ENCODE data around the gene PNMA6A.
"Not testable (repeated sequence)": the region's sequence is repeated elsewhere in the genome, so short reads cannot be mapped to it uniquely, and the experiment has no call there.

PNMA6A gene

DNA sequence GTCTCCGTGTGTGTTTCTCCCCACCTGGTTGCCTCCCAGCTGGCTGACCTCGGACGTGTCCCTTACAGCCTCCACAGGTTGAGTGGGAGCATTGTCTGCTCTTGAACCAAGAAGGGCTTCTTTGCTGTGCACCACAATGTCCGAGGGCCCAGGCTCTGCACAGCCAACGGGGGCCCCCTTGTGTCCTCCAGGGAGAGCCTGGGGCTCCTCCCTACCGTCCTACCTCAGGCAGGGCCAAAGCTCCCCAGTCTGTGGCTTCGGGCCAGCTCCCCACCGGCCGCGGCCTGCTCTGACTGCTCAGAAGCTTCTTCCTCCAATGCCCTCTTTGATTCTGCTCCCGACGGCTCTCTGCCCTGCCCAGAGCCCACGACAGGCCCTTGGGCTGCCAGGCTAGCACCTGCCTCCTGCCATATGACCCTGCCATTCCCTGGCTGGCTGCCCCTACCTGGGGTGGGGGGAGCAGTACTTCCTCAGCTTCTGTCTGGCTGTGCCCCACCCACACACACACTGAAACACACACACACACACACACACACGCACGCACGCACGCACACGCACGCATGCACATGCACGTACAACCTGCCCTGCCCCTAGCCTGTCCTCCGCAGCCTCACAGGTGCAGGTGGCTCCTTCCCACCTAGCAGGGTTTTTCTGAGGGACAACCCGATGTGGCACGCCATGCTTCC is 11.1 kb downstream of the PNMA6A start:
- H3K4me1 ChIP-seq (ENCODE audit: control insufficient read depth in 2 of 2, insufficient read depth in 1 of 2, low read depth in 1 of 2, low read length in 2 of 2); H3K9me3 ChIP-seq (replicated peaks in 1 of 2; ENCODE audit: control insufficient read depth in 2 of 2, insufficient read depth in 1 of 2, low read depth in 1 of 2, low read length in 2 of 2): not testable (repeated sequence)

GRCh38 chrX:153102418-153102817 is 30.2 kb downstream of the PNMA6A start:
- H3K27me3 ChIP-seq (ENCODE audit: control insufficient read depth in 3 of 3, insufficient read depth in 3 of 3, low read depth in 1 of 3, low read length in 3 of 3) = no peaks in the 10 kb centered on the region
- H3K27ac ChIP-seq (replicated peaks; ENCODE audit: low read length) = no peak overlapping the region
- no CpG with 5 or more reads among the region's 3 CpGs for WGBS, 2 donors (ENCODE audit: extremely low coverage in 2 of 2, insufficient read length in 2 of 2, insufficient replicate concordance in 1 of 2)
- H3K9me3 ChIP-seq (replicated peaks in 1 of 2; ENCODE audit: control insufficient read depth in 2 of 2, insufficient read depth in 1 of 2, low read depth in 1 of 2, low read length in 2 of 2) = peaks cover 0 to 2% of the 10 kb centered on the region in 2 donors
- no peak overlapping the region for H3K23ac ChIP-seq (ENCODE audit: low read depth, low read length, poor library complexity)
- no peak overlapping the region for H3K4me3 ChIP-seq (ENCODE audit: low read length in 2 of 2)
- no peak overlapping the region for H4K91ac ChIP-seq (ENCODE audit: low read depth, low read length, poor library complexity)
- no peaks in the 10 kb centered on the region for H3K4me1 ChIP-seq (ENCODE audit: control insufficient read depth in 2 of 2, insufficient read depth in 1 of 2, low read depth in 1 of 2, low read length in 2 of 2)
- H2BK120ac ChIP-seq (ENCODE audit: low read depth, low read length) = no peak overlapping the region
- no peak overlapping the region for H3K4me2 ChIP-seq (ENCODE audit: insufficient read depth, low read length, poor library complexity, severe bottlenecking)
- H2BK15ac ChIP-seq (ENCODE audit: low read length) = no peak overlapping the region
- no peak overlapping the region for H2BK12ac ChIP-seq (ENCODE audit: low read length)
- no peaks in the 10 kb centered on the region for H3K36me3 ChIP-seq (replicated peaks in 1 of 2; ENCODE audit: control insufficient read depth in 2 of 2, insufficient read depth in 2 of 2, low read length in 2 of 2)
- H2AFZ ChIP-seq (ENCODE audit: low read length) = no peak overlapping the region
- no peak overlapping the region for H2AK5ac ChIP-seq (ENCODE audit: low read depth, low read length)
- no peak overlapping the region for H3K9ac ChIP-seq (ENCODE audit: low read depth, low read length, poor library complexity)
- H4K8ac ChIP-seq (ENCODE audit: low read depth, low read length) = no peak overlapping the region
- H3K14ac ChIP-seq (ENCODE audit: low read length) = no peak overlapping the region
- no peak overlapping the region for H3K18ac ChIP-seq (ENCODE audit: low read length)
- no peaks in the 10 kb centered on the region for H3K79me1 ChIP-seq (ENCODE audit: low read depth, low read length)
- H3K4ac ChIP-seq (ENCODE audit: low read length) = no peak overlapping the region
- H2BK5ac ChIP-seq (ENCODE audit: low read length) = no peak overlapping the region
- DNase-seq (ENCODE audit: low spot score) = no peak

More for the DNA sequence above, 11.1 kb downstream of the PNMA6A start:
- not testable (repeated sequence) for H2BK15ac ChIP-seq (ENCODE audit: low read length); H2AFZ ChIP-seq (ENCODE audit: low read length); H3K9ac ChIP-seq (ENCODE audit: low read depth, low read length, poor library complexity); H3K4ac ChIP-seq (ENCODE audit: low read length); H3K4me3 ChIP-seq (ENCODE audit: low read length in 2 of 2); H2BK12ac ChIP-seq (ENCODE audit: low read length); H3K14ac ChIP-seq (ENCODE audit: low read length); H3K18ac ChIP-seq (ENCODE audit: low read length); H4K8ac ChIP-seq (ENCODE audit: low read depth, low read length); H4K91ac ChIP-seq (ENCODE audit: low read depth, low read length, poor library complexity); H2BK5ac ChIP-seq (ENCODE audit: low read length); DNase-seq (ENCODE audit: low spot score); H3K79me1 ChIP-seq (ENCODE audit: low read depth, low read length); H3K27ac ChIP-seq (replicated peaks; ENCODE audit: low read length); H2AK5ac ChIP-seq (ENCODE audit: low read depth, low read length); H3K36me3 ChIP-seq (replicated peaks in 1 of 2; ENCODE audit: control insufficient read depth in 2 of 2, insufficient read depth in 2 of 2, low read length in 2 of 2); H2BK120ac ChIP-seq (ENCODE audit: low read depth, low read length); H3K4me2 ChIP-seq (ENCODE audit: insufficient read depth, low read length, poor library complexity, severe bottlenecking); H3K23ac ChIP-seq (ENCODE audit: low read depth, low read length, poor library complexity)
- H3K27me3 ChIP-seq (ENCODE audit: control insufficient read depth in 3 of 3, insufficient read depth in 3 of 3, low read depth in 1 of 3, low read length in 3 of 3) = peaks cover 0 to 21% (median 0%) of the 10 kb centered on the region in 3 experiments
- no CpG with 5 or more reads among the region's 23 CpGs for WGBS, 2 donors (ENCODE audit: extremely low coverage in 2 of 2, insufficient read length in 2 of 2, insufficient replicate concordance in 1 of 2)

- not testable (repeated sequence) for H3K4me2 ChIP-seq (ENCODE audit: insufficient read depth, low read length, poor library complexity, severe bottlenecking); H2BK12ac ChIP-seq (ENCODE audit: low read length); H3K79me1 ChIP-seq (ENCODE audit: low read depth, low read length); H4K91ac ChIP-seq (ENCODE audit: low read depth, low read length, poor library complexity); H3K36me3 ChIP-seq (replicated peaks in 1 of 2; ENCODE audit: control insufficient read depth in 2 of 2, insufficient read depth in 2 of 2, low read length in 2 of 2); H3K27ac ChIP-seq (replicated peaks; ENCODE audit: low read length); H3K9ac ChIP-seq (ENCODE audit: low read depth, low read length, poor library complexity); H2BK120ac ChIP-seq (ENCODE audit: low read depth, low read length); H2AFZ ChIP-seq (ENCODE audit: low read length); H3K14ac ChIP-seq (ENCODE audit: low read length); H3K9me3 ChIP-seq (replicated peaks in 1 of 2; ENCODE audit: control insufficient read depth in 2 of 2, insufficient read depth in 1 of 2, low read depth in 1 of 2, low read length in 2 of 2); H3K27me3 ChIP-seq (ENCODE audit: control insufficient read depth in 3 of 3, insufficient read depth in 3 of 3, low read depth in 1 of 3, low read length in 3 of 3); H4K8ac ChIP-seq (ENCODE audit: low read depth, low read length); H3K18ac ChIP-seq (ENCODE audit: low read length); H2BK15ac ChIP-seq (ENCODE audit: low read length); H3K4me3 ChIP-seq (ENCODE audit: low read length in 2 of 2); H3K4ac ChIP-seq (ENCODE audit: low read length); DNase-seq (ENCODE audit: low spot score); H2AK5ac ChIP-seq (ENCODE audit: low read depth, low read length); H2BK5ac ChIP-seq (ENCODE audit: low read length); H3K23ac ChIP-seq (ENCODE audit: low read depth, low read length, poor library complexity); H3K4me1 ChIP-seq (ENCODE audit: control insufficient read depth in 2 of 2, insufficient read depth in 1 of 2, low read depth in 1 of 2, low read length in 2 of 2)
- WGBS, 2 donors (ENCODE audit: extremely low coverage in 2 of 2, insufficient read length in 2 of 2, insufficient replicate concordance in 1 of 2) = no CpG with 5 or more reads among the region's 1 CpG
Measured at GRCh38 chrX:153104959-153105358, 32.7 kb downstream of the PNMA6A start.

- no CpG with 5 or more reads among the region's 12 CpGs for WGBS, 2 donors (ENCODE audit: extremely low coverage in 2 of 2, insufficient read length in 2 of 2, insufficient replicate concordance in 1 of 2)
- H2BK15ac ChIP-seq (ENCODE audit: low read length) = not testable (repeated sequence)
Measured at GRCh38 chrX:153106092-153106801, 34.0 kb downstream of the PNMA6A start.

More at GRCh38 chrX:153106092-153106801, 34.0 kb downstream of the PNMA6A start:
- not testable (repeated sequence) for H2AK5ac ChIP-seq (ENCODE audit: low read depth, low read length); H2BK120ac ChIP-seq (ENCODE audit: low read depth, low read length); H3K79me1 ChIP-seq (ENCODE audit: low read depth, low read length); H4K91ac ChIP-seq (ENCODE audit: low read depth, low read length, poor library complexity); H3K4me3 ChIP-seq (ENCODE audit: low read length in 2 of 2); H4K8ac ChIP-seq (ENCODE audit: low read depth, low read length); H3K4me2 ChIP-seq (ENCODE audit: insufficient read depth, low read length, poor library complexity, severe bottlenecking); H3K4ac ChIP-seq (ENCODE audit: low read length); H3K9ac ChIP-seq (ENCODE audit: low read depth, low read length, poor library complexity); H3K9me3 ChIP-seq (replicated peaks in 1 of 2; ENCODE audit: control insufficient read depth in 2 of 2, insufficient read depth in 1 of 2, low read depth in 1 of 2, low read length in 2 of 2); H3K27me3 ChIP-seq (ENCODE audit: control insufficient read depth in 3 of 3, insufficient read depth in 3 of 3, low read depth in 1 of 3, low read length in 3 of 3); H3K14ac ChIP-seq (ENCODE audit: low read length); H2BK5ac ChIP-seq (ENCODE audit: low read length); DNase-seq (ENCODE audit: low spot score); H3K27ac ChIP-seq (replicated peaks; ENCODE audit: low read length); H3K18ac ChIP-seq (ENCODE audit: low read length); H3K23ac ChIP-seq (ENCODE audit: low read depth, low read length, poor library complexity); H3K36me3 ChIP-seq (replicated peaks in 1 of 2; ENCODE audit: control insufficient read depth in 2 of 2, insufficient read depth in 2 of 2, low read length in 2 of 2); H2AFZ ChIP-seq (ENCODE audit: low read length); H3K4me1 ChIP-seq (ENCODE audit: control insufficient read depth in 2 of 2, insufficient read depth in 1 of 2, low read depth in 1 of 2, low read length in 2 of 2); H2BK12ac ChIP-seq (ENCODE audit: low read length)

Measured in neuronal stem cell (in vitro differentiated cells).